ENCODE measurements around the gene IVL.

DNA sequence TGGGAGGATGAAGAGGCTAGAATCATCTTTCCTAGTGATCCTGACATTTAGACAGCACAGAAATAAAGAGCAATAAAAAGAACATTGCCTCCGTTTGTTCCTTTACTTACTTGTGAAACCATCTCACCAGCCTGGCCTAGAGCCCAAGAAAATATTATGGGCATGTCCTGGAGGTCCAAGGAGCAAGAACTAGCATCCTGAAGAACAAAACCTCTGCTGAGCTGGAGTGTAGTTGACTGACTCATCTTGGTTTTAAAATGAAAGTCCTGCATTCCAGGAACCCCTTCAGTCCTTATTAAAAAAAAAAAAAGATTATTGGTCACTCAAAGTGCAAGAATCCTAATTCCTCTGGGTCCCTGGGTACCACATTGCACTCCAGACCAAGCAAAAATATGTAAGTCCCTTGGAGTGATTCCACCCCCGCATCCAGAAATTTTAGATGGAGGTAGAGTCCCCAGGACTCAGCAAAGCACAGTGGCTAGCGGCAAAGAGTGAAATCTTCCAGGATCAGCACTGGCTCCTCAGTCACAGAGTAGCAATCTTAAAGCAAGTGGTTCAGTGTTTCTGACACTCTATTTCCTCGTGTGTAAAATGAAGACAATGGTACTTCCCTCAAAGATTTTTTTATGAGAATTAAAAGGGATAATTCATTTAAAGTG is 23.3 kb upstream of the IVL start:
- TF ChIP-seq, protein P1, sequence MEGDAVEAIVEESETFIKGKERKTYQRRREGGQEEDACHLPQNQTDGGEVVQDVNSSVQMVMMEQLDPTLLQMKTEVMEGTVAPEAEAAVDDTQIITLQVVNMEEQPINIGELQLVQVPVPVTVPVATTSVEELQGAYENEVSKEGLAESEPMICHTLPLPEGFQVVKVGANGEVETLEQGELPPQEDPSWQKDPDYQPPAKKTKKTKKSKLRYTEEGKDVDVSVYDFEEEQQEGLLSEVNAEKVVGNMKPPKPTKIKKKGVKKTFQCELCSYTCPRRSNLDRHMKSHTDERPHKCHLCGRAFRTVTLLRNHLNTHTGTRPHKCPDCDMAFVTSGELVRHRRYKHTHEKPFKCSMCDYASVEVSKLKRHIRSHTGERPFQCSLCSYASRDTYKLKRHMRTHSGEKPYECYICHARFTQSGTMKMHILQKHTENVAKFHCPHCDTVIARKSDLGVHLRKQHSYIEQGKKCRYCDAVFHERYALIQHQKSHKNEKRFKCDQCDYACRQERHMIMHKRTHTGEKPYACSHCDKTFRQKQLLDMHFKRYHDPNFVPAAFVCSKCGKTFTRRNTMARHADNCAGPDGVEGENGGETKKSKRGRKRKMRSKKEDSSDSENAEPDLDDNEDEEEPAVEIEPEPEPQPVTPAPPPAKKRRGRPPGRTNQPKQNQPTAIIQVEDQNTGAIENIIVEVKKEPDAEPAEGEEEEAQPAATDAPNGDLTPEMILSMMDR (IDR thresholded peaks at IDR 0.05; ENCODE audit: poor library complexity), result no peak
- no peak for TF ChIP-seq EZH2 (IDR thresholded peaks at IDR 0.05; ENCODE audit: borderline replicate concordance)

All from hepatocyte (in vitro differentiated cells).